ENCODE data around the gene ZSCAN25.
"Not testable (repeated sequence)": the region's sequence is repeated elsewhere in the genome, so short reads cannot be mapped to it uniquely, and the experiment has no call there.

Gene ZSCAN25

GRCh38 chr7:99616359-99617191 lies at the start of gene ZSCAN25:
ZSCAN25 (plus strand) TSS chr7:99616946; CDS start chr7:99619607, 2,661 bp downstream.
- DNase-seq: peak; percentile 99

DNA sequence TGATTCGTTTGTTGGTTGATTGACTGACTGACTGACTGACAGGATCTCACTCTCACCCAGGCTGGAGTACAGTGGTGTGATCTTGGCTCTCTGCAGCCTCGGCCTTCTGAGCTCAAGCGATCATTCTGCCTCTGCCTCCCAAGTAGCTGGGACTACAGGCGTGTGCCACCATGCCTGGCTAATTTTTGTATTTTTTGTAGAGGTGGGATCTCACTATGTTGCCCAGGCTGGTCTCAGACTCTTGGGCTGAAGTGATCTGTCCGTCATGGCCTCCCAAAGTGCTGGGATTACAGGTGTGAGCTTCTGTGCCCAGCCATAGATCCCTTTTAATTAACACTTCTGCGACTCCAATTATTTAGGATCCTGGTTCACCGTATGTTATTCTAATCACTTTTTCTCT lies 48.0 kb upstream of the ZSCAN25 start:
- DNase-seq: not testable (repeated sequence)

DNA sequence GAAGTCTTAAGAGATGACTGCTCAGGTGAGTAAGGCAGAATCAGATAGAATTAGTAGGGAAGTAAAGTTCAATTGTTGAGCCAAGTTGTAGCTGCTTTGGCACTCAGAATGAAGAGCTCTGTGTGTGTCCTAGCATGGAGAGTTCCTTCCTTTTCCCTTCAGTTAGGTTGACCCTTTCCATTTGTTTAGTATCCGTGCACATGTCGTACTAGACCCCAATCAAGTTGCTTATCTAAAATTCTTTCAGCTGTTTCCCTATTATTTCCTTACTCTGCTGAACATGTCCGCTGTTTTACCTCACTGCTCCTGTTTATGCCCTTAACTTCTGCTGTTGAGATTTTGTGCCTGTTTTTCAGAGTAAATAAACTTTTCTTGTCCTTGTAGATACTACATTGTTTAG lies 45.0 kb upstream of the ZSCAN25 start:
- no peak for DNase-seq

- DNase-seq: no peak
Measured at GRCh38 chr7:99573257-99573656, 43.5 kb upstream of the ZSCAN25 start.

DNA sequence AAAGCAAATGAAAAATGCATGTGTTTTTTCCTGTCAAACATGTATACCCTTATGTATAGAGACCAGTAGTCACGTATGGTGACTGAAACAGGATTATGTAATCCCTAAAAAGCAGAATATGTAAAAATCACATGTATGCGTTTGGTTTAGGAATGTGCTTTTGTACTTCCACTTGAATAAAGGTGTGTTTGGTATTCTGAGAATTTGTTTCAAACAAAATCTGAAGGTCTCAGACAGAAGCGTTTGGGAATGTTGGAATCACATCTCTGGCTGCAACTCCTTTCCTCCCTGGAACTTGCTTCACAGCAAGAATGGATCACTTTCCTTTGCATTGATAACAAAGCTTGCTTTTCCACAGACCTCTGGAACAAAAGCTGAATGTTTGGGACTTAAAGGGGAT lies 40.5 kb upstream of the ZSCAN25 start:
- no peak for DNase-seq

DNA sequence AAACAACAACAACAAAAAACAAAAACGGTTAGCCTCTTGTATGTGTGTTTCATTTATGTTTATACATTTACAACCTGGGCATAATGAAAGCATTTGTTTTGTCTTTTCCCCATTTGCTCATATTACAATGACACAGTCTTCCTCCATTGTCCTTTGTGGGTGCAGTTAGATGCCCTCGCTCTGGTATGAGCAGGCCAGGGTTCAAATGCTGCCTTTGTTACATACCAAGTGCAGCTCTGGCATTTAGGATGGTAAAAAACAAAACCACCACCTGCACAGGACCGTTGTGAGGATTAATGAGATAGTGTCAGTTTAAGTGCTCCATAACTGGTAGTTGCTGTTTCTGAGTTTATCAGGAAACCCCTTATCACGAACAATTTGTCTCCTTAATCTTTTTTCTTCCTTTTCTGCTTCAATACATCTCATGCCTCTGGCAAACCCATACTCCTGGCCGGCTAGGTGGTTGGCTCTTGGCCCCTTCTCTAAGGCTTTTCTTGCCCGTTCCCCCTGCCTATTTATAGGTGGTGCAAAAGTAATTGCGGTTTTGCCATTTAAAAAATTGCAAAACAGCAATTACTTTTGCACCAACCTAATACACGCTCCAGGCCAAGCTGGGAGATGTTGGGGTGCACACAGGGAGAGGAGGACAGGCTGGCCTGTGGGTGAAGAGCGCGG lies 37.3 kb upstream of the ZSCAN25 start:
- no peak for DNase-seq

DNA sequence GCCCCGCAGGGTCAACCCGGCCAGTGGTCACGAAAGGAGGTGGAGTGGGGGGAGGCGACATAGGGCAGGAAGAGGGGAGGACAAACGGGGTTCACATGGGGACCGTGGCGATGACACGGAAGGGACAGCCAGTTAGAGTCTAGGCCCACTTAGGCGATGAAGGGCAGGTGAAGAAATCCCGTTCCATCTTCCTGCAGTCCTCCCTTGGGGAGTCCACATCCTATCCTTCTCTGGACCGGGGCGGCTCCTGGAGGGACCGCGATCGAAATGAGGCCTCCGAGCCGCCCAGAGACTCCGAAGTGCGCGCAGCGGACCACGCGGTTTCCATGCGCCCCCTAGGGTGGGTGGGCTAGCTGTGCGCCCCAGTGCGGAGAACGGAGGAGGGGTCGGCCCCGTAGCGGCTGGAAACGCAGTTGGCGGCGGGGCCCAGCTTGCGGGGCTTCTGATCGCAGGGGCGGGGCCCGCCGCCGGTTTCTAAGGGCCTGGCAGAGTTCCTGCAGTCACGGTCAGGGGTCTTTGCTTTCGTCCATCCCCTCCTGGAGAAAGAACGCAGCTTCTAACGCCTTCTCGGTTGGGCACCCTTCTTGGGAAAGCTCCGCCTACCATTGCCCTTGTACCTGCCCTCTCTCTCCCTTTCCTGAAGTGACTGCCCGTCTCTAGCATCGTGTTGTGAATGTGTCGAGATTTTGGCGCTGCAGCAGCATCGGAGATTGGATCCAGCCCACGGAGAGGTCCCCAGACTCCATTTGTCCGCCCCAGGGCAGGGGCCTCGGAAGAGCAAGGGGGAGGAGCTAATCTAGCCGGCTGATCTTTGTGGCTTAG lies 36.6 kb upstream of the ZSCAN25 start:
- DNase-seq: peak; percentile 93

DNA sequence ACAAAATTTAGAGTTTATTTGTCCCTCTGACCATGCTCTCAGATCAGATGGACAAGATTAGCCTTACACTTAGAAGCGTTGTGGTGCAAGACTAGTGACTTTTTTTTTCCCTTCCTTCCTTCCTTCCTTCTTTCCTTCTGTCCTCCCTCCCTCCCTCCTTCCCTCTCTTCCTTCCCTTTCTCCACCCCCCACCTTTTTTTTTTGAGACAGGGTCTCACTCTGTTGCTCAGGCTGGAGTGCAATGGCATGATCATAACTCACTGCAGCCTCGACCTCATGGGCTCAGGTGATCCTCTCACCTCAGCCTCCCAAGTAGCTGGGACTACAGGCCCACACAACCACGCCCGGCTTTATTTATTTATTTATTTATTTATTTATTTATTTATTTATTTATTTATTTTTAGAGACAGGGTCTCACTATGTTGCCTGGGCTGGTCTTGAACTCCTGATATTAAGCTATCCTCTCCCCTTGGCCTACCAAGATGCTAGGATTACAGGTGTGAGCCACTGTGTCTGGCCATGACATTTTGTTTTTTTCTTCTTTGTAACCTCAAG lies 35.9 kb upstream of the ZSCAN25 start:
- DNase-seq: peak; percentile 4

- no peak for DNase-seq
Measured at GRCh38 chr7:99588868-99589267, 27.9 kb upstream of the ZSCAN25 start.

- DNase-seq: no peak
Measured at GRCh38 chr7:99594948-99595745, 21.6 kb upstream of the ZSCAN25 start.

DNA sequence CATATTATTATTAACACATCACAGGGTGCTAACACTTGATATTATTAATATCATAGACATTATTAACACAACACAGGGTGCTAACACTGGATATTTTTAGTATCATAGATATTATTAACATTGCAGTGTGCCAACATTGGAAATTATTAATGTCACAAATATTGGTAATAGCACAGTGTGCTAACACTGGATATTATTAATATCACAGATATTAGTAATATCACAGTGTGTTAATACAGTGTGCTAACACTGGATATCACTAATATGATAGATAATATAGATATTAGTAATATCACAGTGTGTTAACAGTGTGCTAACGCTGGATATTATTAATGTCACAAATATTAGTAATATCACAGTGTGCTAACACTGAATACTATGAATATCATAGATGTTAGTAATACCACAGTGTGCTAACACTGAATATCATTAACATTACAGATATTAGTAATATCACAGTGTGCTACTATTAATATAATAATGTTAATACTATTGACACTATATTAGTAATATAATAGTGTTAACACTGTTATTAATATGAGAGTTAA lies 20.3 kb upstream of the ZSCAN25 start:
- DNase-seq: no peak

DNA sequence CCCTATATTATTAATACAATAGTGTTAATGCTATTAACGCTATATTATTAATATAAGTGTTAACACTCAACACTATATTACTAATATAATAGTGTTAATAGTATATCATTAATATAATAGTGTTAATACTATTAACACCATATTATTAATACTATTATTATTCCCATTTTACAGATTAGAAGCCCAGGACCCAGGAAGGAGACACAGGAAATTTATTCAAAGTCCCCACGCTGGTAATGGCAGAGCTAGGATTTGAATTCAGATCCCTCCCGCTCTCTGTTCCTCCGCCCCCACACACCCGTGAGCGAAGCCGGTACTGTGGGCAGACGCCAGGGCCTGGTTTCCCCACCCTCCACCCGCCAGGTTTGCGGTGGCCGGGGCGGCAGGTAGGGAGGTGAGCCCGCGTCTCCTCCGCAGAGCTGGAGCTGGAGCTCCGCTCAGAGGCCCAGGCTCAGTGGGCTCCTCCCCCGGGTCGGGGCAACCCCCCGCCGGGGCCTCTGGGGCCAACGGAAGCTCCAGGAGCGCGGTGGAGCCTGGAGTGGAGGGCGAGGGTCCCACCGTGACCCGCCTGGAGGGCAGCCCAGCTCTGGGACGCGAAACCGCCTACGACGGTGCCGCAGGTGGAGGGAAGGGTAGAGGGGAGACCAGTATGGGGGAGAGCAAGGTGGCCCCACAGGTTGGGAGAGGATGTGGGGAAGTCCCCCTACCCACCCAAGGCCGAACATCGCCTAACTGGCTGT lies 18.8 kb upstream of the ZSCAN25 start, which contains the start of gene TMEM225B:
TMEM225B (plus strand) TSS at position 506 of the 740 bp plus-strand sequence. CDS start 6,122 bp downstream, outside the sequence.
- DNase-seq: no peak

DNA sequence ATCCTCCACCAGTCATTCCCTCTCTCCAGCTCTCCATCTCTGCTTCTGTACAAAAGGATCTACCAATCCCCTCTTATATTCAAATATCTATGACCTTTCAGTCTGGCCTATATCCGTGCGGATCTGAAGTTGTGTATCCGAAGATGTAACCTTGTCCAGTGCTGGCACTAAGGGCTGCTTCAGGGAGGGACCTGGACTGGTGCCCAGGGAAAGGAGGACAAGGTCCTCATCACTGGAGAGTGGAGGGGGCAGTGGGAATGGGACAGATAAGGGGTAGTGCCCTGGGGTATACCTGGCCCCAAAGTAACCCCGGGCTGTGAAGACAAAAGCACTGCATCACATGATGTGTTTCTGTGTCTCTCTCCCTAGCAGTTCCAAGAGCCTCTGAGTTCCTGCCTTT lies 16.9 kb upstream of the ZSCAN25 start:
- no peak for DNase-seq

DNA sequence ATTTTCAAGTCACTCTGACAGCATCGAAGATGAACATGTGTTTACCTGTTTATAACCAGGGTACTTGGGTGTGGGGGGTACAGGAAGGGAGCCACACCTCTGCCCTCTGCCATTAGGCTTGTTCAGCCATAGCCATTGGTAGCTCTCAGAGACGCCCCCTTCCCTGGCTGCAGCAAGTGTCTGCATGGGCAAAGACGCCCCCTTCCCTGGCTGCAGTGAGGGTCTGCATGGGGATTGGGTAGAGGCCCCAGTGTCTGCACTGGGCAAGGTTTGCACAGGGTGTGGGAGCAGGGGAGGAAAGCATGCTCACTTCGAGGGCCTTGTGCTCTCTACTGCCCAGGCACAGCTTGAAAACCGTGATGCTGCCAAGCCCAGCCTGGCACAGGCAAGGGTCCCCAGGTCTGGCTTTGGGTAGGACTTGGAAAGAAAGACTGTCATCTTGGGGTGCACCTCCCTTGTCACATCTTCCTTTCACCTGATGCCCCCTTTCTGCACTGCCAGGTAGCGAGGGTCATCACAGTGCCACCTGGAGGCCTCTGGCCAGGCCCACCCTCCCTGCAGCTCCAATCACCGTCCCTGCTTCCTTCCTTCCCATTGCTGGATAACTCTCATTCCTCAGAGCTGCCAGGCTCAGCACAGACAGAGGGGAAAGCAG lies 15.0 kb upstream of the ZSCAN25 start:
- DNase-seq: no peak

GRCh38 chr7:99605527-99605926 lies 11.2 kb upstream of the ZSCAN25 start:
- no peak for DNase-seq

DNA sequence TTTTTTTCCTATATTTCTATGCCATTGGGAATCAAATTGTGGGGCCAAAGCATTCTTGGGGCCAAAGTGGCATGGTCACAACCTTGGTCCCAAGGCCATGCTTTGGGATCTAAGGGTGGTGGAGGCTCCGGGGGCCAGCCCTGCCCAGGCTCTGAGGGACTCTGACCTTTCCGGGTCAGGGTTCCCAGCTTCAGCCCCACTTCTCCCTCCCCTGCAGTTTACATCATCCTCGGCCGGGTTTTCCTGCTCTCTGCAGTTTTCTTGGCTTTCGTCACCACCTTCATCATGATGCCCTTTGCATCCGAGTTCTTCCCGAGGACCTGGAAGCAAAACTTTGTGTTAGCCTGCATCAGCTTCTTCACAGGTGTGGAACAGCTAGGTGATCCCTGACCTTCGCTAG lies 10.2 kb upstream of the ZSCAN25 start:
- DNase-seq: no peak

- no peak for DNase-seq
Measured at GRCh38 chr7:99607548-99607947, 9.2 kb upstream of the ZSCAN25 start.

DNA sequence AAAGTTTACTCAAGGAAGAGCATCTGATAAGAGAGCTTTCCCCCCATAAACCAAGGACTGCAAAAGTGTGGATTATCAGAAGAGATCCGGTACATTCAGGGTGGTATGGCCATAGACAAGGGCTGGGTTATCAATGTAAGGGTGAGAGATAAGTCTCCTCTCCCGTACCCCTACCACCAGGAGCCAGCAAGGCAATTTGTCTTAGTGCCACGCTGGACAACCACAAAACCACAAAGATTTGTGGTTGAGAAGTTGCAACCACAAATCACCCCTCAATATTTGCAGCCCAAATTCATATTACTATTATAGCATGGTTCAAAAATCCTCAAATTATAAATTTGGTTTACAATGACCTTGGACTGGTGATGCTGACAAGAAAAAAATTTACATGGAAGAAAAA lies 2.3 kb upstream of the ZSCAN25 start:
- no peak for DNase-seq

DNA sequence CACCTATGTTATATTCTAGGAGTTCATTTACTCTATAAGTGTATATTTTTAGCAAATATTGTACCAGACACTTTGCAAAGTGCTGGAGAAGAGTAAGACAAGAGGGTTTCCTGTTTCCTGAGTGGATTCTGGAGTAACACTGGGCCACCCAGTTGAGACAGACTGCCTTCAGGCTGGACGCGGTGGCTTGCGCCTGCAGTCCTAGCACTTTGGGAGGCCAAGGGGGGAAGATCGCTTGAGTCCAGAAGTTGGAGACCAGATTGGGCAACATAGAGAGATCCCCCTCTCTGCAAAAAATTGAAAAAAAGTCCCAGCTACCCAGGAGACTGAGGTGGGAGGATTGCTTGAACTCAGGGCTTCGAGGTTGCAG lies 772 bp upstream of the ZSCAN25 start:
- DNase-seq: no peak

DNA sequence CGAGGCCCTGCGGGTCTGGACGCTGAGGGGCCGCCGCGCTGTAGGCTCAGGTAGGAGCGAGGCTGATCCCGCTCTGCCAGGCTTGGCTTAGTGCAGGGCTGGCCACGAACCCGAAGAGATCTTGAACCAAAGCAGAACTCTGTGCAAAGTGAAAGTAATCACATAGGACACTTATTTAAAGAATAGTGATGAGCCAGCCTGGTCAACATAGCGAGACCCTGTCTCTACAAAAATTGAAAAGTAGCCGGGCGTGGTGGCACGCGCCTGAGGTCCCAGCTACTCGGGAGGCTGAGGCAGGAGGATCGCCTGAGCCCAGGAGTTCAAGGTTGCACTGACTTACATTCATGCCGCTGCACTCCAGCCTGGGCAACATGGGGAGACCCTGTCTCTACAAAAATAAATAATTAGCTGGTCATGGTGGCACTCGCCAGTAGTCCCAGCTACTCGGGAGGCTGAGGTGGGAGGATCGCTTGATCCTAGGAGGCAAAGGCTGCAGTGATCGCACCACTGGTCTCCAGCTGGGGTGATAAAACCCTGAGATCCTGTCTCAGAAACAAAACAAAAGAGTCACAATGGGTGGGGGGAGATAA lies 541 bp downstream of the ZSCAN25 start:
- no peak for DNase-seq
